ENCODE results near the gene TRPM2. TPM values are rescaled to one million over a fixed set of nuclear protein-coding genes. Genes with fewer than 3 reads are reported as not detected.

The TRPM2 gene
- total RNA-seq, 5 donors from 2014 or later (not counting 1 experiment from before 2014, with no cell fraction given): 1.2 to 8.6 (median 3.6) TPM

DNA sequence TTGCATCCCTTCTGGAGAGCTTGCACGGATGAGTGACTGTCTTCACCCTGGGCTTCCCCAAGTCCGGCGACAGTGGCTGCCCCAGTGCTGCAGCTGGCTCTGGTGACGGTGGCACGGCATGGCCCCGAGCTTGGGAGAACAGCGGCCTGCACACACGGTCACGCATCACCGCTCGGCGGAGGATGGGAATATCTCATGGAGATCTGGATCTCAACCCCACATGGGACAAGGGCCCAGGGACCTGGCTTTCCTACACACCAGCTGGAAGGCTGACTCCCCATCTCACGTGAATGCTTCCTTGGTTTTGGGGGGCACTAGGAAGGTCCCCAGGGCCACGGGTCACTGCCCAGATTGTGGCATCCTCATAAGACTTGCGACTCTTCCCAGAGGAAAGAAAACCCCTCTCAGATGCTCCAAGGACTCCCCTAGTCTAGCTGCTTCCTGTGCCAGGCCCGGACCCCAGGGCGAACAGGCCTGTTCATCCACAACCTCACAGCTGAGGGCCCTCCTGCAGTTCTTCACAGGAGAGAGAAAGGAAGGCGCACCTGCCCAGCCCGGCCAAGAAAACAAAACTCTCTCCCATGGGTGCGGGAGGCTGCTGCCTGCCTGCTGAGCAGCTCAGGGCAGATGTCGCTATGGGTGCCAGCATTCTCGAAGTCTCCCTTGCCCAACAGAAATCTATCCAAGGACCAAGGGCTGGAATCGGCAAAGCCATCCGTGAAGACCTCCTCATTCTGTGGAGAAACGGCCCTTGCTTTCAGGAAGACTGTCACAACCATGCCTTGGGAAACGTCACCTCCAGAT is 24.1 kb upstream of the TRPM2 start:
- no peak overlapping the region for H3K4me3 Mint-ChIP-seq
- H3K27me3 Mint-ChIP-seq: no peaks in the 10 kb centered on the region
- no peaks in the 10 kb centered on the region for H3K9me3 Mint-ChIP-seq
- 90% methylated on average over 18 of the region's 26 CpGs for WGBS (ENCODE audit: insufficient coverage)
- H3K27me3 ChIP-seq (replicated peaks in 1 of 2; ENCODE audit: control insufficient read depth in 2 of 2, extremely low read depth in 1 of 2, insufficient read depth in 2 of 2, low read length in 1 of 2): no peaks in the 10 kb centered on the region
- ChIA-PET POLR2A (no interaction called here), CTCF (no interaction called here)
- H3K4me1 ChIP-seq (ENCODE audit: control insufficient read depth in 1 of 2, extremely low read depth in 1 of 2, insufficient read depth in 2 of 2, low read length in 2 of 2): peaks cover 0 to 5% of the 10 kb centered on the region in 2 experiments
- no peak overlapping the region for H3K27ac Mint-ChIP-seq
- H3K4me1 Mint-ChIP-seq: no peaks in the 10 kb centered on the region
- no peak overlapping the region for H3K27ac ChIP-seq (ENCODE audit: low read length)
- H3K9me3 ChIP-seq: no peaks in the 10 kb centered on the region
- H3K36me3 Mint-ChIP-seq: peaks cover 4% of the 10 kb centered on the region
- H3K4me3 ChIP-seq (ENCODE audit: control insufficient read depth in 1 of 2, extremely low read depth in 1 of 2, low read length in 1 of 2): no peak overlapping the region
- peaks cover 12 to 22% of the 10 kb centered on the region in 2 donors for H3K36me3 ChIP-seq (ENCODE audit: control insufficient read depth in 2 of 2, extremely low read depth in 1 of 2, insufficient read depth in 1 of 2, low read length in 1 of 2)
- ATAC-seq (replicated peaks in 1 of 4) (no peak), DNase-seq (no peak)

DNA sequence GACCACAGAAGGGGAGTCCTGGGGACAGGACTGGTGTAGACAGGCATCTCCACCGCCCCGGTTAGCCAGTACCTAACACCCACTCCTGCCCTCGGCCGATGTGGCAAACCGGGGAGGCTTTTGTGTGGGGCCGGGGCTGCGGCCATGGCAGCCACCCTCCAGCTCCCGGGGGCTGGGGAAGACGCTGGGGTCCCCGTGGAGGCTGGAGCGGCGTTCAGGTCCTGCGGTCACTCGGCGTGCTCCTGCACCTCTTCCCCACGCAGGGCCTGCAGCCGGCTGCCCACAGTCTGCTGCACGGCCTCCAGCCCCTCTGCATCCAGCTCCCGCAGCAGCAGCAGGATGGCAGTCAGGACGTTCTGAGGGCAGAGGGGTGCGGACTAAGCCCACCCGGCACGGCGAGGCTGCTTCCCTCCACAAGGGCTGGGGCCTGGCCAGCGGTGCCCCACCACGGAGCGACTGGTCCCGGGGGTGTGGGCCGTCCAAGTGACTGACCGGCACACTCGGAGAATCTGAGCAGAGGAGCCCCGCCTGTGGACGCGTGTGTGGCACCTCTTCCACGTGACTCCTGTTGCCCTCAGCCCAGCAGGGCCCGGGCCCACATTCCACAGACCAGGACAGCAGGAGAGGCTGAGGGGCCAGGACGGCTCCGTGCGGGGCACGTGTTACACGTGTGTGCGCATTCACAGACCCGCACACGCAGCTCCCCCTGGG is 23.3 kb upstream of the TRPM2 start:
- Mint-ChIP-seq H3K9me3 (no peaks in the 10 kb centered on the region), H3K27ac (no peak overlapping the region), H3K27me3 (no peaks in the 10 kb centered on the region), H3K4me1 (no peaks in the 10 kb centered on the region), H3K36me3 (peaks cover 4% of the 10 kb centered on the region), H3K4me3 (no peak overlapping the region)
- Histone ChIP-seq H3K4me1 (ENCODE audit: control insufficient read depth in 1 of 2, extremely low read depth in 1 of 2, insufficient read depth in 2 of 2, low read length in 2 of 2) (peaks cover 0 to 8% of the 10 kb centered on the region in 2 experiments), H3K4me3 (ENCODE audit: control insufficient read depth in 1 of 2, extremely low read depth in 1 of 2, low read length in 1 of 2) (no peak overlapping the region), H3K9me3 (no peaks in the 10 kb centered on the region), H3K27ac (ENCODE audit: low read length) (no peak overlapping the region), H3K27me3 (replicated peaks in 1 of 2; ENCODE audit: control insufficient read depth in 2 of 2, extremely low read depth in 1 of 2, insufficient read depth in 2 of 2, low read length in 1 of 2) (no peaks in the 10 kb centered on the region), H3K36me3 (ENCODE audit: control insufficient read depth in 2 of 2, extremely low read depth in 1 of 2, insufficient read depth in 1 of 2, low read length in 1 of 2) (peaks cover 12 to 15% of the 10 kb centered on the region in 2 donors)
- ATAC-seq (replicated peaks in 1 of 4) (no peak), DNase-seq (no peak)
- POLR2A ChIA-PET: no interaction called here
- 89% methylated on average over 34 of the region's 44 CpGs for WGBS (ENCODE audit: insufficient coverage)
- CTCF ChIA-PET: no interaction called here

DNA sequence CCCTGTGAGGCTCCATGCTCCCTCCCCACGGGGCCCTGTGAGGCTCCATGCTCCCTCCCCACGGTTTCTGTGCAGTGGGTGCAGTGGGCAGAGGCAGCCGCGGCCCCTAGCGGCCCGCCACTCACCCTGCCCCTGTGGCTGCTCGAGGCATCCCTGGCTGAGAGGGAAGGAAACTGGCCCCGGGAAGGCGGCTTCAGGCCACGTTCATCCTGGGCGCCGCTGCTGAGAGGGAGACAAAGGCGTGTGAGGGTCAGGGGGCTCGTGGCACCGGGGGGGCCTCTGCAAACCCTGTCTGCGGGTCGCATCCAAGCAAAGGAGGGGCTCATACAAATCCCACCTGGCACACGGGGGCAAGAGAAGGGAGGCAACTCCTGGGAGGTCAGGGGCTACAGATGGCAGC is 22.7 kb upstream of the TRPM2 start:
- CTCF ChIA-PET: no interaction called here
- Histone ChIP-seq H3K4me3 (ENCODE audit: control insufficient read depth in 1 of 2, extremely low read depth in 1 of 2, low read length in 1 of 2) (no peak overlapping the region), H3K36me3 (ENCODE audit: control insufficient read depth in 2 of 2, extremely low read depth in 1 of 2, insufficient read depth in 1 of 2, low read length in 1 of 2) (peaks cover 11 to 19% of the 10 kb centered on the region in 2 donors), H3K27ac (ENCODE audit: low read length) (no peak overlapping the region), H3K9me3 (no peaks in the 10 kb centered on the region), H3K4me1 (ENCODE audit: control insufficient read depth in 1 of 2, extremely low read depth in 1 of 2, insufficient read depth in 2 of 2, low read length in 2 of 2) (peaks cover 0 to 8% of the 10 kb centered on the region in 2 experiments), H3K27me3 (replicated peaks in 1 of 2; ENCODE audit: control insufficient read depth in 2 of 2, extremely low read depth in 1 of 2, insufficient read depth in 2 of 2, low read length in 1 of 2) (no peaks in the 10 kb centered on the region)
- peaks cover 4% of the 10 kb centered on the region for H3K36me3 Mint-ChIP-seq
- POLR2A ChIA-PET: no interaction called here
- WGBS (ENCODE audit: insufficient coverage): 87% methylated on average over 11 of the region's 18 CpGs
- H3K4me3 Mint-ChIP-seq: no peak overlapping the region
- H3K4me1 Mint-ChIP-seq: no peaks in the 10 kb centered on the region
- ATAC-seq (replicated peaks in 1 of 4) (no peak), DNase-seq (no peak)
- H3K27me3 Mint-ChIP-seq: no peaks in the 10 kb centered on the region
- H3K9me3 Mint-ChIP-seq: no peaks in the 10 kb centered on the region
- H3K27ac Mint-ChIP-seq: no peak overlapping the region

DNA sequence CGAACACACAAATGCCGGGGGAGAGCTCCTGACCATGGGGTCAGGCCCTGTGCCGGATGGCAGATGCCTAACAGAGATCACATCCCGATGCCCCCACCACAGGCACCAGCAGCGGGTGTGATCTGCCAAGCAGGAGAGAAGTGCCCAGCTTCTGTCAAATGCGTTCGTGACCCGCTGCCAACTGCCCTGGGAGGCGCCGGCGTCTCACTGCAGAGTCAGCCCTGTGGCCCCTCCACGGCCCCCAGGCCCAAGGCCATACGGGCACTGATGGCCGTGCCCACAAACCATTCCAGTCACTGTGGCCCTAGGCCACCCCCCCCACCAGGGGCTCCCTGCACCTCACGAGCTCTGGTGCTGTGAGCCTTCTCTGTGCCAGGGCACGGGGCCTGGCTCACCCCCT is 22.2 kb upstream of the TRPM2 start:
- Mint-ChIP-seq H3K9me3 (no peaks in the 10 kb centered on the region), H3K27me3 (no peaks in the 10 kb centered on the region), H3K4me3 (no peak overlapping the region), H3K27ac (no peak overlapping the region), H3K4me1 (no peaks in the 10 kb centered on the region), H3K36me3 (peaks cover 4% of the 10 kb centered on the region)
- H3K9me3 ChIP-seq: no peaks in the 10 kb centered on the region
- DNase-seq (no peak), ATAC-seq (replicated peaks in 1 of 4) (no peak)
- ChIA-PET CTCF (no interaction called here), POLR2A (no interaction called here)
- peaks cover 5 to 21% of the 10 kb centered on the region in 2 donors for H3K36me3 ChIP-seq (ENCODE audit: control insufficient read depth in 2 of 2, extremely low read depth in 1 of 2, insufficient read depth in 1 of 2, low read length in 1 of 2)
- H3K27ac ChIP-seq (ENCODE audit: low read length): no peak overlapping the region
- no peak overlapping the region for H3K4me3 ChIP-seq (ENCODE audit: control insufficient read depth in 1 of 2, extremely low read depth in 1 of 2, low read length in 1 of 2)
- WGBS (ENCODE audit: insufficient coverage): 91% methylated on average over 16 of the region's 16 CpGs
- peaks cover 0 to 8% of the 10 kb centered on the region in 2 experiments for H3K4me1 ChIP-seq (ENCODE audit: control insufficient read depth in 1 of 2, extremely low read depth in 1 of 2, insufficient read depth in 2 of 2, low read length in 2 of 2)
- no peaks in the 10 kb centered on the region for H3K27me3 ChIP-seq (replicated peaks in 1 of 2; ENCODE audit: control insufficient read depth in 2 of 2, extremely low read depth in 1 of 2, insufficient read depth in 2 of 2, low read length in 1 of 2)

DNA sequence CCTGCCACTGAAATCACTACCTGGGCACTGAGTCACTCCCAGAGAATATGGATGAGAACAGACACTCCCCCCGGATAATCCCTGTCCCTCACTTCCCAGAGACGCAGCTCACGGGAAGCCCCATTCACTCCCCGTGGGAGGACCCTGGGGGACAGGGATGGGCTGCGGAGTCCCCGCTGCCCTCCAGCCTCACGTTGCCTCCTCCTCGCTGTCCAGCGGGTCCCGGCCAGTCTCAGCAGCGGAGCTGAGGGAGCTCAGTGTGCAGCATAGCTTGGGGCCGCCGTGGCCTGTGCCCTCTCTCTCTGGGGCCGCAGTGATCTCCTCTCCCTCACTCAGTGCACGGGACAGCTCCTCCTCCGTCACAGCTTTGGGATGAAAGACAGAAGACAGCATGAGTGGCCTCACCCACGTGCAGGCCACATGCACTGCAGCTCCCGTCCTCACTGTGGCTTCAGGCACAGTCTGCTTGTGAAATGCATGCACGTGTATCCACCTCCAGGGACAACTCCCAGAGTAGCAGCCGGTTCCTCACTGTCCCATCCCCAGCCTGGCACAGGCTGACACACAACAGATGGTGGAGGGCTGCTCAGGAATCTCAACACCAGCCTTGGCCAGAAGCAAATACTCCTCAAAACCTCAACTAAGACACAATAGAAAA is 21.6 kb upstream of the TRPM2 start:
- ATAC-seq (replicated peaks in 1 of 4) (no peak), DNase-seq (no peak)
- Mint-ChIP-seq H3K36me3 (peaks cover 5% of the 10 kb centered on the region), H3K4me3 (no peak overlapping the region), H3K9me3 (no peaks in the 10 kb centered on the region), H3K4me1 (peaks cover 0 to 2% (median 0%) of the 10 kb centered on the region in 3 donors), H3K27ac (no peak overlapping the region), H3K27me3 (no peaks in the 10 kb centered on the region)
- H3K27ac ChIP-seq (ENCODE audit: low read length): no peak overlapping the region
- POLR2A ChIA-PET: no interaction called here
- 95% methylated on average over 19 of the region's 20 CpGs for WGBS (ENCODE audit: insufficient coverage)
- no peaks in the 10 kb centered on the region for H3K27me3 ChIP-seq (replicated peaks in 1 of 2; ENCODE audit: control insufficient read depth in 2 of 2, extremely low read depth in 1 of 2, insufficient read depth in 2 of 2, low read length in 1 of 2)
- CTCF ChIA-PET: no interaction called here
- H3K36me3 ChIP-seq (ENCODE audit: control insufficient read depth in 2 of 2, extremely low read depth in 1 of 2, insufficient read depth in 1 of 2, low read length in 1 of 2): peaks cover 5 to 24% of the 10 kb centered on the region in 2 donors
- H3K4me3 ChIP-seq (ENCODE audit: control insufficient read depth in 1 of 2, extremely low read depth in 1 of 2, low read length in 1 of 2): no peak overlapping the region
- H3K9me3 ChIP-seq: no peaks in the 10 kb centered on the region
- peaks cover 0 to 8% of the 10 kb centered on the region in 2 experiments for H3K4me1 ChIP-seq (ENCODE audit: control insufficient read depth in 1 of 2, extremely low read depth in 1 of 2, insufficient read depth in 2 of 2, low read length in 2 of 2)

DNA sequence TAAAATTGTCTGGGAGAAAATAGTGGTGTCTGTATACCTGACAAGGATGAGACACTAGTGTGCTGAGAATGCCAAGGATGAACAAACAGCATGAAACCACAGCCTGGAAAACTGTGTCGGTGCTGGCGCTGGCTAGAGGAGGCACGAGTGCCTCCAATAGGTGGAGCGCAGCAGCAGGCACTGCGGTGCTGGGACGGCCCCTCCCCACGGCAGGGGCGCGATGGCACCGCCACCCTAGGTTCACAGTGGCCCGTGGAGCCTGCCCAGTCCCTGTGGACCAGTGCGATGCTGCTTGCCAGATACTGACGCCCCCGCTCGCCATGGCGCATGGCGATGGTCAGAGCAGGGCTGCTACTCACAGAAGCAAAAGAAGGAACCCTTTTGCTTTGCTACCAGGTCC is 21.0 kb upstream of the TRPM2 start:
- H3K27ac Mint-ChIP-seq: no peak overlapping the region
- no peak for DNase-seq
- no peaks in the 10 kb centered on the region for H3K27me3 Mint-ChIP-seq
- Histone ChIP-seq H3K27me3 (replicated peaks in 1 of 2; ENCODE audit: control insufficient read depth in 2 of 2, extremely low read depth in 1 of 2, insufficient read depth in 2 of 2, low read length in 1 of 2) (no peaks in the 10 kb centered on the region), H3K27ac (ENCODE audit: low read length) (no peak overlapping the region), H3K4me1 (ENCODE audit: control insufficient read depth in 1 of 2, extremely low read depth in 1 of 2, insufficient read depth in 2 of 2, low read length in 2 of 2) (peaks cover 0 to 8% of the 10 kb centered on the region in 2 experiments), H3K4me3 (ENCODE audit: control insufficient read depth in 1 of 2, extremely low read depth in 1 of 2, low read length in 1 of 2) (no peak overlapping the region), H3K9me3 (no peaks in the 10 kb centered on the region), H3K36me3 (ENCODE audit: control insufficient read depth in 2 of 2, extremely low read depth in 1 of 2, insufficient read depth in 1 of 2, low read length in 1 of 2) (peaks cover 5 to 24% of the 10 kb centered on the region in 2 donors)
- H3K36me3 Mint-ChIP-seq: peaks cover 9% of the 10 kb centered on the region
- POLR2A ChIA-PET: no interaction called here
- CTCF ChIA-PET: no interaction called here
- H3K4me1 Mint-ChIP-seq: peaks cover 0 to 4% (median 1%) of the 10 kb centered on the region in 3 donors
- H3K9me3 Mint-ChIP-seq: no peaks in the 10 kb centered on the region
- H3K4me3 Mint-ChIP-seq: no peak overlapping the region
- 93% methylated on average over 17 of the region's 17 CpGs for WGBS (ENCODE audit: insufficient coverage)
- no peak for ATAC-seq (replicated peaks in 1 of 4)
